ENCODE measurements around the gene CEP120.

Gene CEP120

DNA sequence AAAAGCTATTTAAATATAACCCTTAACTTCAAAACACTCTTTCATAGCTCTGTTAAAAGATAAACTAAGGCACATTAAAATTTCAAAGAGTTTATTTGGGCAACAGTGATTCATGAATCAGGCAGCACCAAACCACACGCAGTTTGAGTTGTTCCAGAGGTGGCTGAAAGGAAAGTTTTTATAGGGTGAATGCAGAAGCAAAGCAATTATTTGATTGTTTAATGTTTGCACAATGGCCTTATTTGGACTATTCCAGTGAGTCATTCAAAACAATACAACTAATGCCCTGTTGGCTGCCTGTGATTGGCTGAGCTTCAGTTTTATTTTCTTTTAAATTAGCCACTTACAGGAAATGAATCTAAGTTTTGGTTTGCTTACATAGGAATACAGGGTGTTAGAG, 125.3 kb downstream of the CEP120 start:
- no peak for DNase-seq

DNA sequence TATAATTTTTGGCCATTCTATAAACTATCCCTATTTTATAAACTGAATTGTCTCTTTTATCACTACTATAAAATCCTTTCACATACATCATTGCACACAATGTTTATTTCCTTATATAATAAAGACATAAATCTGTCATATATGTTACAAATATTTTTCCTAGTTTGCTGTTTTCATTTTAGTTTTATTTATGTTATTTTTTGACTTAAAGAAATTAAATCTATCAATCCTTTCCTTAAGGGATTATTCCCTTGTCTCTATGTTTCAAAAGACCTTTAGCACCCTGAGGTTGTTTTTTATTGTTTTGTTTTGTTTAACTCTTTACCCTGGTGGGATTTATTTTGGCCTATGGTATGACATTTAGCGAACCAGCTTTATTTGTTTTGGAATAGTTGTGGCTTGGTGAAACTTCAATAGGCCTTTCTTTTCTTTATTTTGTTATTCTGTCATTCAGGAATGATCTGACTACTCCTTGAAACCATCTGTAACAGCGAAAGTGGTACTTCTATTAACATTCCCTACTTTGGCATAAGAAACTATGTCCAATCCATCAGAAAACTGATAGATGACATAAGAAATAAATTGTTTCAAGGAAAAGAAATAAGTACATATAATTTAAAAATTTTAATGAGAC, 125.9 kb downstream of the CEP120 start:
- no peak for DNase-seq

Measured in fibroblast of skin of right quadriceps (primary cell).